H1 (cell line): ENCODE data around the gene SRSF7.

Experiments used
- ATF2 ChIP-seq: IDR thresholded peaks from 2 replicates; pipeline ENCODE4 v1.6.1; 2012; ENCODE audit warnings: low read length, inconsistent platforms
- CEBPB ChIP-seq: IDR thresholded peaks from 2 replicates; pipeline ENCODE4 v1.6.1; 2012; ENCODE audit warnings: low read depth, low read length
- CTCF ChIP-seq, 3 experiments: IDR thresholded peaks; 1 replicate in 2 of 3; 2 replicates in 1 of 3; pipeline versions ENCODE4 v1.5.1 to v1.6.1; 2011; ENCODE audit warnings: low read length in 3 of 3, mild to moderate bottlenecking in 3 of 3, inconsistent platforms in 2 of 3, low read depth in 1 of 3, moderate library complexity in 1 of 3; ENCODE audit not compliant: insufficient read depth in 1 of 3; ENCODE audit errors: control extremely low read depth in 1 of 3
- EGR1 ChIP-seq: IDR thresholded peaks from 2 replicates; pipeline ENCODE4 v1.6.1; 2011; ENCODE audit warnings: low read depth, low read length, borderline replicate concordance
- GABPA ChIP-seq: IDR thresholded peaks from 2 replicates; pipeline ENCODE4 v1.6.1; 2011; ENCODE audit warnings: mild to moderate bottlenecking, low read length, moderate library complexity, borderline replicate concordance; ENCODE audit not compliant: insufficient read depth
- GTF2F1 ChIP-seq: IDR thresholded peaks from 2 replicates; pipeline ENCODE4 v1.6.1; 2012; ENCODE audit warnings: low read depth, low read length, improper control_type of control experiment, borderline replicate concordance
- KDM5A ChIP-seq: fragments of 200-600 bp; IDR thresholded peaks from 2 replicates; pipeline ENCODE4 v1.7.1; 2012; ENCODE audit warnings: mild to moderate bottlenecking, low read length, inconsistent platforms, mixed read lengths
- POLR2A ChIP-seq, 2 experiments: IDR thresholded peaks; 1 replicate in 1 of 2; 2 replicates in 1 of 2; pipeline ENCODE4 v1.6.1; 2011; ENCODE audit warnings: low read depth in 2 of 2, low read length in 2 of 2, mild to moderate bottlenecking in 2 of 2; ENCODE audit errors: control extremely low read depth in 1 of 2
- RFX5 ChIP-seq: IDR thresholded peaks from 2 replicates; pipeline ENCODE4 v1.6.1; 2011; ENCODE audit warnings: low read depth, low read length, improper control_type of control experiment, borderline replicate concordance
- RXRA ChIP-seq: IDR thresholded peaks from 2 replicates; pipeline ENCODE4 v1.6.1; 2011; ENCODE audit warnings: low read depth, mild to moderate bottlenecking, low read length, moderate library complexity; ENCODE audit not compliant: insufficient read depth
- TEAD4 ChIP-seq: IDR thresholded peaks from 2 replicates; pipeline ENCODE4 v1.6.1; 2012; ENCODE audit warnings: low read depth, low read length, inconsistent platforms, mixed read lengths
- YY1 ChIP-seq: IDR thresholded peaks from 2 replicates; pipeline ENCODE4 v1.6.1; 2011; ENCODE audit warnings: low read depth, mild to moderate bottlenecking, low read length
- ZNF274 ChIP-seq: IDR thresholded peaks from 2 replicates; pipeline ENCODE4 v1.7.0; 2012; ENCODE audit warnings: low read length, borderline replicate concordance; ENCODE audit errors: extremely low read depth

GRCh38 chr2:38731684-38732221 is 19.4 kb downstream of the SRSF7 start:
- TF ChIP-seq GTF2F1 (no peak), CTCF (IDR thresholded peaks at IDR 0.05; ENCODE audit: control extremely low read depth in 1 of 3, insufficient read depth in 1 of 3, low read depth in 1 of 3, low read length in 3 of 3) (no peak), ZNF274 (no peak), CEBPB (no peak), POLR2A (IDR thresholded peaks at IDR 0.05; ENCODE audit: control extremely low read depth in 1 of 2, low read depth in 2 of 2, low read length in 2 of 2) (no peak), KDM5A (no peak), RXRA (no peak), TEAD4 (no peak), YY1 (no peak), ATF2 (no peak), EGR1 (no peak), GABPA (no peak), RFX5 (no peak)
